Neural crest cell (in vitro differentiated cells): Measurements from ENCODE around the gene FAM114A2. TPM values are rescaled to one million over a fixed set of nuclear protein-coding genes. Genes with fewer than 3 reads are reported as not detected.
A peak's percentile ranks its signal among the peaks of the same experiment; 100 is the strongest.

ENCODE experiments used
- DNase-seq: peaks from one replicate; pipeline ENCODE4 v3.0.0; 2021; ENCODE audit warnings: low read depth, mixed read lengths, low spot score
- H3K27ac Mint-ChIP-seq: one replicate; pipeline ENCODE4 v1.8.0; 2021; ENCODE audit warnings: mild to moderate bottlenecking, mixed read lengths; ENCODE audit not compliant: unreplicated experiment
- H3K27me3 Mint-ChIP-seq: 2 replicates; pipeline ENCODE4 v1.8.0; 2021; ENCODE audit warnings: low read depth, mild to moderate bottlenecking, mixed read lengths
- H3K36me3 Mint-ChIP-seq: 2 replicates; pipeline ENCODE4 v1.8.0; 2021; ENCODE audit warnings: low read depth, mild to moderate bottlenecking, mixed read lengths
- H3K4me1 Mint-ChIP-seq: 2 replicates; pipeline ENCODE4 v1.8.0; 2021; ENCODE audit warnings: mixed read lengths
- H3K4me3 Mint-ChIP-seq: one replicate; pipeline ENCODE4 v1.8.0; 2021; ENCODE audit warnings: mild to moderate bottlenecking, mixed read lengths
- H3K9me3 Mint-ChIP-seq: 2 replicates; pipeline ENCODE4 v1.8.0; 2021; ENCODE audit warnings: mixed read lengths
- total RNA-seq: library from RNA; stranded (reverse); gene quantifications from 2 replicates; pipeline ENCODE4 v1.2.1, GENCODE V29; 2021
- TF ChIP-seq, protein P1 (sequence below): fragments of 200-600 bp; sonication (generic); conservative IDR thresholded peaks from 2 replicates; pipeline ENCODE4 v1.5.0; 2021; ENCODE audit warnings: antibody characterized with exemption, mild to moderate bottlenecking

Gene FAM114A2
- total RNA-seq, 1 donor from 2014 or later = 32.4 TPM

DNA sequence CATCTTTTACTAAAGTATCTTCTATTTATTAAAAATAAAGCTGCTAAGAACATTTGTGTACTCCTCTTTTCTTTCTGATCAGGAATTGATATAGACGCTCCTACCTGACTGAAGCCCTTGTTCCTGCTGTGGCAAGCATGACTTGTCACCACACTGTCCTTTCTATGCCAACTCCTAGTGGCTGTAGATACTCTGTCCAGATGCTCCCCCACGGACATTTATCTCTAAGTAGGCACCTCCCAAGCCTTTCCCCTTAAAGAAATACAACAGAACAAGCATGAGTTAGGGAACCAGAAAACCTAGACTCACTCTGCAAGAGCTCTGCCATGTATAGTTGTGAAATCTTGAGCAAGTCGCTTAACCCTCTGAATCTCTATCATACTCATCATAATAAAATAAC lies 53.2 kb downstream of the FAM114A2 start:
- H3K4me3 Mint-ChIP-seq = no peak overlapping the region
- TF ChIP-seq, protein P1, sequence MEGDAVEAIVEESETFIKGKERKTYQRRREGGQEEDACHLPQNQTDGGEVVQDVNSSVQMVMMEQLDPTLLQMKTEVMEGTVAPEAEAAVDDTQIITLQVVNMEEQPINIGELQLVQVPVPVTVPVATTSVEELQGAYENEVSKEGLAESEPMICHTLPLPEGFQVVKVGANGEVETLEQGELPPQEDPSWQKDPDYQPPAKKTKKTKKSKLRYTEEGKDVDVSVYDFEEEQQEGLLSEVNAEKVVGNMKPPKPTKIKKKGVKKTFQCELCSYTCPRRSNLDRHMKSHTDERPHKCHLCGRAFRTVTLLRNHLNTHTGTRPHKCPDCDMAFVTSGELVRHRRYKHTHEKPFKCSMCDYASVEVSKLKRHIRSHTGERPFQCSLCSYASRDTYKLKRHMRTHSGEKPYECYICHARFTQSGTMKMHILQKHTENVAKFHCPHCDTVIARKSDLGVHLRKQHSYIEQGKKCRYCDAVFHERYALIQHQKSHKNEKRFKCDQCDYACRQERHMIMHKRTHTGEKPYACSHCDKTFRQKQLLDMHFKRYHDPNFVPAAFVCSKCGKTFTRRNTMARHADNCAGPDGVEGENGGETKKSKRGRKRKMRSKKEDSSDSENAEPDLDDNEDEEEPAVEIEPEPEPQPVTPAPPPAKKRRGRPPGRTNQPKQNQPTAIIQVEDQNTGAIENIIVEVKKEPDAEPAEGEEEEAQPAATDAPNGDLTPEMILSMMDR = no peak
- H3K27me3 Mint-ChIP-seq = no peaks in the 10 kb centered on the region
- DNase-seq = no peak
- H3K36me3 Mint-ChIP-seq = no peaks in the 10 kb centered on the region
- no peak overlapping the region for H3K27ac Mint-ChIP-seq
- no peaks in the 10 kb centered on the region for H3K9me3 Mint-ChIP-seq
- no peaks in the 10 kb centered on the region for H3K4me1 Mint-ChIP-seq

DNA sequence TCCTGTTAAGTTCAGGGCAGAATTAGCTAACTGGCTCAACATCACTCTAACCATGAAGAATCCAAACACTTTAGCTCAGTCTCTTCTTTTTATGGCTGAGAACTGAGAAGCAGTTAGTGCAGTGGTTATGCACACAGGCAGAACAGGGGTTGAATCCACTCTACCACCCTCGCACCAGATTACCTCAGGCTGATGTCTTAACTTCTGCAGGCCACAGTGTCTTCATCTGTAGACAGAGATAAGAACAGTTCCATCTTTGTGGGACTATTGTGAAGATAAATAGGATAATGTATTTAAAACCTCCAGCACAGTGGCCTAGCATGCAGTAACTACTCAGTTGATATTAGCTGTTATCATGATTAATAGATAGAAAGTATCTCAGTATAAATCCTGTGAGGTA lies 54.8 kb downstream of the FAM114A2 start:
- Mint-ChIP-seq H3K27ac (no peak overlapping the region), H3K36me3 (no peaks in the 10 kb centered on the region), H3K9me3 (no peaks in the 10 kb centered on the region), H3K4me1 (no peaks in the 10 kb centered on the region), H3K4me3 (no peak overlapping the region), H3K27me3 (peaks cover 2% of the 10 kb centered on the region)
- TF ChIP-seq, protein P1 = no peak
- DNase-seq = no peak

DNA sequence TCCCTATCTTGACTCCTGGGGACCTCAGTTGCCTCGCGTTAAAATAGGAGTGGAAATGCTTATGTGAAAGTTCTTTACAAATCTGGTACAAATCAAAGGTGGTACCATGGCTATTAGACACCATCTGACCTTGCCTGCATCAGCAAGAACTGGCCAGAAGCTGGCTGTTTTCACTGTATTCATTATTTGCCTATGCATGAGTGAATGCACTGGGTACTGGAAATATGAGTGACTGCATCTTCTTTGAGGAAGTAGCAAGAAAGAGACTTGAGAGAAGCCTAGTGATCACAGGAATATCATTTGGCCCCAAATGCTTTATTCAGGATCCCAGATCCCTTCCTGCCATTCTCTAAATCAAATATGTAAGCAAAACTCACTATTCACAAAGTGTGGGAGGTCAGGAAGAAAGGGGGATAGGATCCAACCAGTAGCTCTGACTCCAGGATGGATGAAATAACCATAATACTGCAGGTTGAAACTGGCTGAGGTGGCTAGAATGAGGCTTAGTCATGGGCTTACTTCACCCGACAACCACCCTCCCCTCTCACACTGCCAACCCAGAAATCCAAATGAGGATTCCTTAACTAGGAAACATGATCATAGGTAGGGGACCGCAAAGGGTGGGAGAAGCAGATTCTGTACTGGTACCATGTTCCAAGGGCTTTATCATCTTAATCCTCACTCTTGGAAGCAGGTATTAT lies 56.7 kb downstream of the FAM114A2 start:
- no peaks in the 10 kb centered on the region for H3K4me1 Mint-ChIP-seq
- peaks cover 2% of the 10 kb centered on the region for H3K27me3 Mint-ChIP-seq
- DNase-seq = no peak
- H3K36me3 Mint-ChIP-seq = no peaks in the 10 kb centered on the region
- H3K4me3 Mint-ChIP-seq = no peak overlapping the region
- H3K27ac Mint-ChIP-seq = no peak overlapping the region
- TF ChIP-seq, protein P1 = no peak
- H3K9me3 Mint-ChIP-seq = no peaks in the 10 kb centered on the region

DNA sequence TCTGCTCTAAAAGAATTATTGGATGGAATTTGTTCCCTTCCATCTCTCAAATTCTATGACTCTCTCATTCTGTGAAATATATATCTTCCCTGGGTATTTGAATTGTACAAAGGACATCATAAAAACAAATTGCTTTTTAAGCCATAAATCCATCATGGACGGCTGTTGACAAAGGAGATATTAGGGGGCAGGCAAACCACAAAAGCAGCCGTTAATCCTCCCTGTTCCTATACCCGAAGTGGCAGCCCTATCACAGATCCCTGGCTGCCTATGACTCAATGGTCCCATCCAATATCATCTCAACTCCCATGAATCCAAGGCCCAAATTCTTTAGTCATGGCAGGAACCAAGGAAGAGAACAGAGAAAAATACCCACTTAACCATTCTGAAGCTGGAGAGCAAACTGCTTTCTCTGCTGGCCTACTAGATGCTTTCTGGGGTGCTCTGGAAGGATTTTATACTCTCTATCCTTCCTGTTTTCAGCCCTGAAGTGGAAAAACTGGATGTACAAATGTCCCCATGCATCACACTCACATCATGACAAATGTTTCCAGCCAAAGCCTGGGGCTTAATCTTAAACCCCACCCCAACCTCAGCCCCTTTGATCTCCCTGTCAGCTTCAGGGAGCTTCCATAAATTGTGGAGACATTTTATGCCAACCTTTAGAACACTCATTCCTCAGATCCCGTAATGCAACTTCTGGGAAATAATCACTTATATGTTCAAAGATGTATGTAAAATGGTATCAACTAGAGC lies 59.5 kb downstream of the FAM114A2 start:
- Mint-ChIP-seq H3K9me3 (no peaks in the 10 kb centered on the region), H3K27me3 (peaks cover 3% of the 10 kb centered on the region), H3K36me3 (no peaks in the 10 kb centered on the region), H3K4me1 (no peaks in the 10 kb centered on the region), H3K4me3 (no peak overlapping the region), H3K27ac (no peak overlapping the region)
- TF ChIP-seq, protein P1 = no peak
- DNase-seq = no peak

DNA sequence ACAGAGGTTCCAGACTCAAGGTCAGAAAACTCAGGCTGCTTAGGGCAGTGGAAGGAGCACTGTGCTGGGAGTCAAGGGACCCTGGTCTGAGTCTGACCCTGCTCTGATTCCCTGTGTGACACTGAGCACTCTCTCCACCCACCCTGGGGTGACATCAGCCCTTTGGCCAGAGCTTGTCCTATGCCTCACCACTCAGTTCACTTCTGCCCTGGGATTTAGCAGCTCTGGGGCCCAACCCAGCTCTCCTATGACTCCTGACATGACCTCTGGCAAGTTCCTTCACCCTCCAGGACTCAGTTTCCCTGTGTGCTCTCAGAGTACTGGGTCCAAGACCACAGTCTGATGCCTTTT lies 63.9 kb downstream of the FAM114A2 start:
- DNase-seq = no peak
- H3K4me1 Mint-ChIP-seq = no peaks in the 10 kb centered on the region
- TF ChIP-seq, protein P1 = no peak
- no peak overlapping the region for H3K4me3 Mint-ChIP-seq
- H3K27ac Mint-ChIP-seq = peak overlapping the region; percentile 58
- no peaks in the 10 kb centered on the region for H3K9me3 Mint-ChIP-seq
- no peaks in the 10 kb centered on the region for H3K36me3 Mint-ChIP-seq
- peaks cover 5% of the 10 kb centered on the region for H3K27me3 Mint-ChIP-seq
